Stomach (tissue), 9 donors: ENCODE results near the gene NANOS3. TPM values are rescaled to one million over a fixed set of nuclear protein-coding genes. Genes with fewer than 3 reads are reported as not detected.

Experiments used
- DNase-seq, 2 donors: peaks; one replicate each; pipeline versions ENCODE4 v3.0.0 to v3.0.0-alpha.2; 2013 to 2019
- H3K27ac ChIP-seq, 5 donors: fragments of 200-600 bp in 4 of 5; sonication (generic) in 4 of 5; one replicate each; pipeline ENCODE4 v1.5.1; 2013 to 2019; ENCODE audit warnings: mild to moderate bottlenecking in 1 of 5, moderate library complexity in 1 of 5
- H3K27me3 ChIP-seq, 3 donors: fragments of 200-600 bp; sonication (generic); one replicate each; pipeline ENCODE4 v1.5.1; 2017 to 2019; ENCODE audit warnings: mixed run types in 1 of 3
- H3K36me3 ChIP-seq, 4 donors: fragments of 200-600 bp; sonication (generic); 1 replicate in 3 of 4; 2 replicates in 1 of 4; pipeline ENCODE4 v1.5.1; 2016 to 2019
- H3K4me1 ChIP-seq, 4 donors: fragments of 200-600 bp; sonication (generic); one replicate each; pipeline ENCODE4 v1.5.1; 2016 to 2019
- H3K4me3 ChIP-seq, 4 donors: fragments of 200-600 bp; sonication (generic) in 3 of 4; one replicate each; pipeline ENCODE4 v1.5.1; 2016 to 2019; ENCODE audit warnings: mild to moderate bottlenecking in 1 of 4
- H3K9me3 ChIP-seq, 4 donors: fragments of 200-600 bp; sonication (generic); one replicate each; pipeline ENCODE4 v1.5.1; 2016 to 2019
- EP300 ChIP-seq: sonication (generic); formaldehyde crosslinking; IDR thresholded peaks from one replicate; pipeline ENCODE4 v1.6.1; 2017; ENCODE audit warnings: antibody characterized with exemption
- POLR2A ChIP-seq, 4 donors: fragments of 450-650 bp; IDR thresholded peaks; one replicate each; pipeline ENCODE4 v1.6.1; 2016; ENCODE audit warnings: antibody characterized with exemption in 4 of 4, control low read depth in 2 of 4, mild to moderate bottlenecking in 1 of 4, moderate library complexity in 1 of 4
- POLR2AphosphoS5 ChIP-seq, 3 donors: sonication (generic); formaldehyde crosslinking; IDR thresholded peaks; one replicate each; pipeline ENCODE4 v1.6.1; 2016; ENCODE audit warnings: antibody characterized with exemption in 3 of 3
- WGBS, 5 donors: extraction: QIAGEN DNeasy Blood & Tissue Kit in 3 of 5; methylation state at CpG; one replicate each; pipeline versions ENCODE4 v1.1.5 to v1.1.7; 2013 to 2018; 5-methylcytosine and 5-hydroxymethylcytosine counted together
- intact Hi-C: fragments of 100-400 bp; cut with DNase I; formaldehyde crosslinking; loops from one replicate; pipeline ENCODE4 v1.15.1; 2023; ENCODE audit warnings: low total_unique reads
- polyA plus RNA-seq, 3 donors: library from polyadenylated mRNA; stranded (reverse); fragments of 200-250 nt; gene quantifications; one replicate each; pipeline ENCODE4 v1.2.3, GENCODE V29; 2013
- total RNA-seq, 5 donors: library from RNA; depleted of rRNA; stranded (reverse); fragments of >200 nt; gene quantifications; one replicate each; pipeline versions ENCODE4 v1.1.0 to v1.2.3, GENCODE V29; 2014 to 2016
- TF ChIP-seq, protein P1 (sequence below), 7 experiments: fragments of 450-650 bp in 4 of 7; fragments of 200-600 bp in 3 of 7; sonication (generic) in 3 of 7; IDR thresholded peaks; one replicate each; pipeline ENCODE4 v1.5.1; 2016 to 2019; ENCODE audit warnings: antibody characterized with exemption in 7 of 7, control low read depth in 2 of 7, mild to moderate bottlenecking in 1 of 7
- donor health status: healthy with polysubstance abuse.
- donor health status: Bipolar disorder and iron deficiency.
- donor health status: healthy.

NANOS3 gene
- total and polyA plus RNA-seq, 8 donors, result 1.2 TPM; not detected in 7

DNA sequence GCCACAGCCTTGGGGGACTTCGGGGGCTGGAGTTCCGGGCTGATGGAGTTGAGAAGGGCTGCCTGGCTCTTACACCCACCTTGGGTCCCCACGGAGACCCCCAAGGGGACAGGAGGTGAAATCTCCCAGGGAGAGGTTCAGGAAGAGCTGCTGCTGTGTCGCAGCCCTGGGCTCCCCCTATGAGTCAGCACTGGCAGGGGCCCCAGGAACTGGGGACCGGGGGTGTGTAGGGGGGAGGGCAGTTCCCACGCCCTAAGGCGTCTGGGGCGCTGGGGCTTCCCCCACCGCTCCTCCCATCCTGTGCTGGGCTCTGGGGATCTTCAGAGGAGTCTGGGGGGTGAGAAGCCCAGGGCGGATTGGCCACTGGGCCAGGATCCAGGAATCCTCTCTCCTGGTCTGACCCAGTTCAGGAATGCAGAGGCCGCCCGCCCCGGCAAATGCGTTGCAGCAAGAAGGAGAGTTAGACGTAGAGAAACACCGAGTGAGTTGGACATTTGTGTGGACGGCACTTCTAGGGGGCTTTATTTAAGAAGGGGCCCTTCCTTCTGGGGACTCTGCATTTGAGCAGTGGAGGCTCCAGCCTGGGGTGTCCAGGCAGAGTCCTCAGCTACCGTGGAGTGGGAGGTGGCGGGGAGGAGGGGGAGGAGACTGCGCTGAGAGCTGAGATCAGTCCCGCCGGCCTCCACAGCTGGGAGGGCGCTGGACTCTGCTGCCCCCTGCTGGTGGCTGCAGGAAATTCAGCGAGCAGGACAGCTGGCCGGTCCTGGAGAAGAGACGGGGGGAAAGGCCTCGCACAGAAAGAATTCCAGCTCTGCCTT is 15.0 kb upstream of the NANOS3 start:
- WGBS, 5 donors, result 0 to 5% (median 1%) methylated on average over 19 to 27 of the region's 27 CpGs
- H3K9me3 ChIP-seq, result no peaks in the 10 kb centered on the region
- peaks cover 0 to 30% (median 9%) of the 10 kb centered on the region in 3 donors for H3K27me3 ChIP-seq
- no peak for TF ChIP-seq EP300
- TF ChIP-seq POLR2AphosphoS5 (IDR thresholded peaks at IDR 0.05), result peak in 2 of 3 donors; percentile 34 to 79
- TF ChIP-seq, protein P1, sequence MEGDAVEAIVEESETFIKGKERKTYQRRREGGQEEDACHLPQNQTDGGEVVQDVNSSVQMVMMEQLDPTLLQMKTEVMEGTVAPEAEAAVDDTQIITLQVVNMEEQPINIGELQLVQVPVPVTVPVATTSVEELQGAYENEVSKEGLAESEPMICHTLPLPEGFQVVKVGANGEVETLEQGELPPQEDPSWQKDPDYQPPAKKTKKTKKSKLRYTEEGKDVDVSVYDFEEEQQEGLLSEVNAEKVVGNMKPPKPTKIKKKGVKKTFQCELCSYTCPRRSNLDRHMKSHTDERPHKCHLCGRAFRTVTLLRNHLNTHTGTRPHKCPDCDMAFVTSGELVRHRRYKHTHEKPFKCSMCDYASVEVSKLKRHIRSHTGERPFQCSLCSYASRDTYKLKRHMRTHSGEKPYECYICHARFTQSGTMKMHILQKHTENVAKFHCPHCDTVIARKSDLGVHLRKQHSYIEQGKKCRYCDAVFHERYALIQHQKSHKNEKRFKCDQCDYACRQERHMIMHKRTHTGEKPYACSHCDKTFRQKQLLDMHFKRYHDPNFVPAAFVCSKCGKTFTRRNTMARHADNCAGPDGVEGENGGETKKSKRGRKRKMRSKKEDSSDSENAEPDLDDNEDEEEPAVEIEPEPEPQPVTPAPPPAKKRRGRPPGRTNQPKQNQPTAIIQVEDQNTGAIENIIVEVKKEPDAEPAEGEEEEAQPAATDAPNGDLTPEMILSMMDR (IDR thresholded peaks at IDR 0.05), result peak in 6 of 7 experiments; percentile 98 to 100 (median 100)
- peak overlapping the region; percentile 34 to 49 (median 44) for H3K4me3 ChIP-seq
- peak overlapping the region; percentile 78 to 91 (median 87) for H3K27ac ChIP-seq
- DNase-seq, result peak; percentile 93 to 97
- peaks cover 13 to 43% (median 36%) of the 10 kb centered on the region in 4 donors for H3K4me1 ChIP-seq
- intact Hi-C loops, result loop anchor here (5.0 to 10.0 kb wide), 2 partner anchors 80 to 267 kb away; no protein-coding TSS in a partner anchor
- no peaks in the 10 kb centered on the region for H3K36me3 ChIP-seq

DNA sequence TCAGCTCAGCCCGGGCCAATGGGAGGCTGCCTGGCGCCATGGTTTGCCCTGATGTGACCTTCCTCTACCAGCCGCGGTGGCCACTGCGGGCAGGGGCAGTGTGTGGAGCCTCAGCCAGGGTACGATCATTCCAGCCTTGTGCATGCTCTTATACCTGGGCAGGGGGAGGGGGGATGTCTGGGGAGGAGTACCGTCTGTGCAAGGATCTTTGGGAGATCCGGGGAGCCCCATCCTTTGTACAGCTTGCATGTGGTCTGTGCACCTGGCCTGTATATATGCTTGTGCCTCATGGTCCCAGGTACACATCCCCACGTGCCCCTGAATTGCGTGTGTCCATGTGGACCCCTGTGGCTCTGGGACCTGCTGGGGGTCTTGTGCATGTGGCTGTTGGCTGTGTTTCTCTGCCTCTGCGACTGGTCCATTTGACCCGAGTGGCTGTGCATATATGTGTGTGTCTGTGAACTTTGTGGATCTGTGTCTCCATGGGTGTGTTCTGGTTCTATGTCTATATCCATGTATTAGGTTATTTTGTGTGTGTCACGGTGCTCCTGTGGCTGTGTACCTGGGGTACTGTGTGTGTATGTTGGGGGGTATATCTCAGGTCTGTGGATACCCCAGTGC is 12.8 kb upstream of the NANOS3 start:
- peaks cover 13 to 43% (median 36%) of the 10 kb centered on the region in 4 donors for H3K4me1 ChIP-seq
- WGBS, 5 donors, result 20 to 28% (median 21%) methylated on average over 11 to 13 of the region's 13 CpGs
- H3K36me3 ChIP-seq, result no peaks in the 10 kb centered on the region
- no peak for TF ChIP-seq POLR2AphosphoS5 (IDR thresholded peaks at IDR 0.05)
- TF ChIP-seq, protein P1 (IDR thresholded peaks at IDR 0.05), result no peak
- no peak for TF ChIP-seq EP300
- TF ChIP-seq POLR2A (IDR thresholded peaks at IDR 0.05), result no peak
- intact Hi-C loops, result loop anchor here (5.0 to 10.0 kb wide), 2 partner anchors 82 to 269 kb away; no protein-coding TSS in a partner anchor
- H3K27me3 ChIP-seq, result peaks cover 0 to 30% (median 9%) of the 10 kb centered on the region in 3 donors
- DNase-seq, result peak in 1 of 2 donors; percentile 47
- no peaks in the 10 kb centered on the region for H3K9me3 ChIP-seq
- peak overlapping the region in 2 of 5 donors; percentile 53 to 91 for H3K27ac ChIP-seq
- H3K4me3 ChIP-seq, result peak overlapping the region in 1 of 4 donors; percentile 75

DNA sequence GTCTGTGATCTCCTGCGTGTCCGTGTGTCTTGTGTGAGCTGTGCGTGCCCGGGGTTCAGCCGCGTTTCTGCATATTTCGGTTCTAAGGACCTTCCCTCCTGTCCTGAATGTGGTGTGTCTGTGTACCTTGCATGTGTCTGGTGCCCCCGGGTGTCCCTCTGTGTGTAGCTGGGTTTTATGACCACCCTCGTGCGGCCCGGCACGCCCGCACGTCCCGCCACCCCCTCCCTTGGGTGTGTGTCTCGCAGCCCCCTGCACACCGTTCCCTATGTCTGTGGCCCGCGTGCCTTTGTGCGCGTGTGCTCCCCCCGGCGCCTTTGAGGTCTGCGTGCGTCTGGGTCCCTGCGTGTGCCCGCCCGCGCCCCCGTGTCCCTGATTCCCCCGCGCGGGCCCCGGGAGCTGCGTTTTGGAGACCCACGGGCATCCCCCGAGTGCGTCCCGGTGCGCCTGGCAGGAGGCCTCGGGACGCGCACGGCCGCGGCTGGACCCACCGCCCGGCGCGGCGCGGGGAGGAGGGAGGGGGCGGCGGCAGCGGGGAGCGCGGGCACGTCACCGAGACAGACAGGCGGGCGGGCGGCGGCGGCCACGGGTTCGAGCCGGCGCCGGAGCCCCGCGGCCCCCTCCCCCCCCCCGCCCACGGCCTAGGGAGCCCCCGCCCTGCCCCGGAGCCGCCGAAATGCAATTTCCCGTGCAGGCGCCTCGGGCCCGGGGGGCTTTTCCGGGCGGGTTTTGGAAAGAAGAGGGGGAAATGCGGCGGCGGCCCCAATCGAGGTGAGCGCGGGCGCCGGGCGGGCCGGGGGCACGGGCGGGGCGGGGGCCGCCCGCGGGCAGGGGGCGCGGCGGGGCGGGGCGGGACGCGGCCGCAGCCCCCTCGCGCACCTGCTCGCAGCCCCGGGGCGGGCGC is 12.0 kb upstream of the NANOS3 start:
- Histone ChIP-seq H3K36me3 (no peaks in the 10 kb centered on the region), H3K4me1 (peaks cover 13 to 43% (median 36%) of the 10 kb centered on the region in 4 donors), H3K4me3 (peak overlapping the region; percentile 72 to 85 (median 74)), H3K27me3 (peaks cover 0 to 30% (median 9%) of the 10 kb centered on the region in 3 donors), H3K9me3 (no peaks in the 10 kb centered on the region), H3K27ac (peak overlapping the region in 4 of 5 donors; percentile 53 to 91 (median 58))
- TF ChIP-seq, protein P1 (IDR thresholded peaks at IDR 0.05), result no peak
- TF ChIP-seq EP300 (no peak), POLR2A (IDR thresholded peaks at IDR 0.05) (no peak), POLR2AphosphoS5 (IDR thresholded peaks at IDR 0.05) (no peak)
- DNase-seq, result no peak
- 4 to 16% (median 7%) methylated on average over 7 to 108 of the region's 113 CpGs for WGBS, 5 donors
- intact Hi-C loops, result loop anchor here (5.0 to 10.0 kb wide), 2 partner anchors 83 to 270 kb away; no protein-coding TSS in a partner anchor
